ENCODE results near the gene NFASC.

- TF ChIP-seq EZH2phosphoT487 (conservative IDR thresholded peaks at IDR 0.05; ENCODE audit: low read length), result no peak
- TF ChIP-seq, protein P1, sequence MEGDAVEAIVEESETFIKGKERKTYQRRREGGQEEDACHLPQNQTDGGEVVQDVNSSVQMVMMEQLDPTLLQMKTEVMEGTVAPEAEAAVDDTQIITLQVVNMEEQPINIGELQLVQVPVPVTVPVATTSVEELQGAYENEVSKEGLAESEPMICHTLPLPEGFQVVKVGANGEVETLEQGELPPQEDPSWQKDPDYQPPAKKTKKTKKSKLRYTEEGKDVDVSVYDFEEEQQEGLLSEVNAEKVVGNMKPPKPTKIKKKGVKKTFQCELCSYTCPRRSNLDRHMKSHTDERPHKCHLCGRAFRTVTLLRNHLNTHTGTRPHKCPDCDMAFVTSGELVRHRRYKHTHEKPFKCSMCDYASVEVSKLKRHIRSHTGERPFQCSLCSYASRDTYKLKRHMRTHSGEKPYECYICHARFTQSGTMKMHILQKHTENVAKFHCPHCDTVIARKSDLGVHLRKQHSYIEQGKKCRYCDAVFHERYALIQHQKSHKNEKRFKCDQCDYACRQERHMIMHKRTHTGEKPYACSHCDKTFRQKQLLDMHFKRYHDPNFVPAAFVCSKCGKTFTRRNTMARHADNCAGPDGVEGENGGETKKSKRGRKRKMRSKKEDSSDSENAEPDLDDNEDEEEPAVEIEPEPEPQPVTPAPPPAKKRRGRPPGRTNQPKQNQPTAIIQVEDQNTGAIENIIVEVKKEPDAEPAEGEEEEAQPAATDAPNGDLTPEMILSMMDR (IDR thresholded peaks at IDR 0.05; ENCODE audit: insufficient read depth, low read length, poor library complexity, severe bottlenecking), result no peak
These were observed 19.2 kb downstream of the NFASC start for GRCh38 chr1:204889681-204890383.

Measured in SU-DHL-6 (cell line).